HepG2 (cell line): Measurements from ENCODE around the gene ARHGAP26. TPM values are rescaled to one million over a fixed set of nuclear protein-coding genes. Genes with fewer than 3 reads are reported as not detected.

Source experiments
- ATAC-seq: fragments of 200-7000 bp; cut with Tn5 transposase; 3 replicates; pipeline ENCODE4 v1.9.1; 2020; ENCODE audit warnings: mild to moderate bottlenecking, moderate library complexity
- BruUV-seq: library from RNA; stranded (reverse); fragments of 400-500 nt; replicated peaks from 2 replicates; lab custom pipeline; 2021; lab: Mats Ljungman, UMichigan
- CTCF ChIA-PET: fragments of 300-600 bp; formaldehyde crosslinking; extraction: SDS; loops from one replicate; lab custom pipeline; 2021; ENCODE audit warnings: low total read pairs, inconsistent platforms, low intra/inter-chr PET ratio; lab: Yijun Ruan, JAX
- POLR2A ChIA-PET: fragments of 350-600 bp; sonication (Branson Sonifier 250); formaldehyde crosslinking; loops from one replicate; lab custom pipeline; 2020; ENCODE audit warnings: antibody characterized with exemption, inconsistent platforms; lab: Yijun Ruan, JAX
- DNase-seq: peaks from one replicate; pipeline ENCODE4 v3.0.0-alpha.2; 2015; ENCODE audit warnings: low spot score
- FAIRE-seq: peaks from 3 replicates; lab custom pipeline; 2011; peaks lifted over from hg19 to GRCh38; lab: Jason Lieb, UNC
- H2AFZ ChIP-seq: one replicate; pipeline ENCODE4 v1.6.1; 2011; ENCODE audit warnings: low read length, inconsistent platforms
- H3K27ac ChIP-seq: fragments of 300-600 bp; 3 replicates; pipeline ENCODE4 v1.8.0; 2011; ENCODE audit warnings: mixed run types, mild to moderate bottlenecking, mixed read lengths, low read length, inconsistent platforms; ENCODE audit not compliant: insufficient read depth; ENCODE audit errors: extremely low read length
- H3K27me3 ChIP-seq, 2 experiments: fragments of 200-600 bp in 1 of 2; 2 replicates in 1 of 2; 3 replicates in 1 of 2; pipeline versions ENCODE4 v1.6.0 to v1.8.0; 2011; ENCODE audit warnings: low read length in 2 of 2, mild to moderate bottlenecking in 2 of 2, moderate library complexity in 2 of 2, inconsistent platforms in 1 of 2; ENCODE audit not compliant: insufficient read depth in 2 of 2, control insufficient read depth in 1 of 2
- H3K36me3 ChIP-seq, 2 experiments: fragments of 200-600 bp in 1 of 2; replicated peaks in 1 of 2; 2 replicates in 1 of 2; 3 replicates in 1 of 2; pipeline versions ENCODE4 v1.5.1 to v1.8.0; 2011; ENCODE audit warnings: low read length in 2 of 2, inconsistent platforms in 1 of 2; ENCODE audit not compliant: insufficient read depth in 2 of 2, control insufficient read depth in 1 of 2
- H3K4me1 ChIP-seq: 2 replicates; pipeline ENCODE4 v1.5.1; 2012; ENCODE audit warnings: low read length, inconsistent platforms; ENCODE audit not compliant: insufficient read depth
- H3K4me2 ChIP-seq: 2 replicates; pipeline ENCODE4 v1.6.0; 2011; ENCODE audit warnings: low read depth, low read length, inconsistent platforms
- H3K4me3 ChIP-seq, 3 experiments: fragments of 200-600 bp in 1 of 3; sonication (generic), shearing (Covaris generic) in 1 of 3; replicated peaks in 1 of 3; 2 replicates each; pipeline ENCODE4 v1.5.1; 2011 to 2016; ENCODE audit warnings: low read length in 3 of 3, inconsistent platforms in 2 of 3, low read depth in 2 of 3, mild to moderate bottlenecking in 2 of 3, control low read depth in 1 of 3, mixed read lengths in 1 of 3; ENCODE audit not compliant: insufficient read depth in 1 of 3
- H3K79me2 ChIP-seq: one replicate; pipeline ENCODE4 v1.6.1; 2011; ENCODE audit warnings: low read length, inconsistent platforms; ENCODE audit not compliant: insufficient read depth
- H3K9ac ChIP-seq: 2 replicates; pipeline ENCODE4 v1.6.0; 2011; ENCODE audit warnings: mild to moderate bottlenecking, low read depth, low read length, inconsistent platforms; ENCODE audit not compliant: insufficient read depth
- H3K9me3 ChIP-seq: 2 replicates; pipeline ENCODE4 v1.5.1; 2012; ENCODE audit warnings: mild to moderate bottlenecking, low read length
- H4K20me1 ChIP-seq: 2 replicates; pipeline ENCODE4 v1.6.0; 2011; ENCODE audit warnings: inconsistent platforms, mild to moderate bottlenecking, low read length, moderate library complexity; ENCODE audit not compliant: insufficient read depth
- FOSL1 ChIP-seq: sonication (generic); formaldehyde crosslinking; IDR thresholded peaks from 2 replicates; pipeline ENCODE4 v1.9.0; 2021; ENCODE audit warnings: missing genetic modification reagents, borderline replicate concordance
- KMT2B ChIP-seq: IDR thresholded peaks from 2 replicates; pipeline ENCODE4 v1.6.1; 2016; ENCODE audit warnings: missing genetic modification reagents, missing compliant biosample characterization
- MEF2D ChIP-seq: sonication (generic); formaldehyde crosslinking; IDR thresholded peaks from 2 replicates; pipeline ENCODE4 v1.5.1; 2020; ENCODE audit warnings: mild to moderate bottlenecking, missing genetic modification reagents
- MIER2 ChIP-seq: IDR thresholded peaks from 2 replicates; pipeline ENCODE4 v1.6.1; 2016; ENCODE audit warnings: missing biosample characterization, missing genetic modification reagents
- NFATC3 ChIP-seq: sonication (generic); formaldehyde crosslinking; IDR thresholded peaks from 2 replicates; pipeline ENCODE4 v1.5.1; 2020; ENCODE audit warnings: mild to moderate bottlenecking, missing genetic modification reagents
- RNF2 ChIP-seq: fragments of 450-650 bp; conservative IDR thresholded peaks from 2 replicates; pipeline ENCODE4 v1.6.1; 2016; ENCODE audit warnings: low read depth
- RORA ChIP-seq: sonication (generic); formaldehyde crosslinking; IDR thresholded peaks from 2 replicates; pipeline ENCODE4 v1.5.0; 2020; ENCODE audit warnings: mild to moderate bottlenecking, missing genetic modification reagents, moderate library complexity
- SOX6 ChIP-seq, 2 experiments: fragments of 450-650 bp in 1 of 2; sonication (generic) in 1 of 2; formaldehyde crosslinking in 1 of 2; IDR thresholded peaks; 2 replicates each; pipeline versions ENCODE4 v1.4.0 to v1.6.1; 2017 to 2020; ENCODE audit warnings: antibody characterized with exemption in 1 of 2, mild to moderate bottlenecking in 1 of 2, missing genetic modification reagents in 1 of 2
- SUZ12 ChIP-seq: fragments of 150-350 bp; IDR thresholded peaks from 2 replicates; pipeline ENCODE4 v1.6.1; 2014; ENCODE audit warnings: low read depth, low read length
- ZNF292 ChIP-seq: sonication (generic); formaldehyde crosslinking; IDR thresholded peaks from 2 replicates; pipeline ENCODE4 v1.8.1; 2022; ENCODE audit warnings: mild to moderate bottlenecking, low read depth, missing genetic modification reagents, borderline replicate concordance
- ZNF674 ChIP-seq: sonication (generic); formaldehyde crosslinking; IDR thresholded peaks from 2 replicates; pipeline ENCODE4 v1.5.0; 2020; ENCODE audit warnings: low read depth, mild to moderate bottlenecking, missing genetic modification reagents
- ZNF777 ChIP-seq: sonication (generic); formaldehyde crosslinking; IDR thresholded peaks from 2 replicates; pipeline ENCODE4 v1.4.0; 2020; ENCODE audit warnings: missing genetic modification reagents
- WGBS: methylation state at CpG from one replicate; pipeline ENCODE4 v1.1.6; 2017; ENCODE audit warnings: low lambda C conversion rate; 5-methylcytosine and 5-hydroxymethylcytosine counted together
- in situ Hi-C: cut with HindIII; loops from 2 replicates; pipeline ENCODE4 v1.10.0; 2017; ENCODE audit warnings: low pct_unique_long_range_greater_than_20kb; ENCODE audit not compliant: extremely low pct_ligation_motif_present
- intact Hi-C: fragments of 100-400 bp; cut with micrococcal nuclease; formaldehyde crosslinking; loops from one replicate; pipeline ENCODE4 v1.10.0; 2022; ENCODE audit not compliant: unreplicated experiment
- polyA plus RNA-seq, 8 experiments: library from polyadenylated mRNA; depleted of rRNA in 3 of 8; stranded (reverse) in 7 of 8; unstranded in 1 of 8; fragments of >200 nt; fragmentation: Illumina TruSeq in 4 of 8; extraction: Trizol in 4 of 8; gene quantifications; 2 replicates each; pipeline versions ENCODE4 v1.2.1 to v1.2.3, GENCODE V29; 2011 to 2016; ENCODE audit warnings: low read depth in 4 of 8, missing spikeins in 1 of 8, mixed read lengths in 1 of 8; ENCODE audit not compliant: insufficient read depth in 1 of 8
- total RNA-seq, 5 experiments: library from RNA; depleted of rRNA; stranded (reverse); fragments of >200 nt; fragmentation: Illumina TruSeq; extraction: Trizol; gene quantifications; 2 replicates each; pipeline ENCODE4 v1.2.3, GENCODE V29; 2016; ENCODE audit warnings: low read depth in 1 of 5
- TF ChIP-seq, protein P1 (sequence below): IDR thresholded peaks from 2 replicates; pipeline ENCODE4 v1.6.1; 2016; ENCODE audit warnings: control low read depth

The ARHGAP26 gene
- total and polyA plus RNA-seq, 2 of the 13 experiments (the other 11 are each of a cell fraction or from before 2014, with no cell fraction given) = 9.6 to 18.2 TPM

DNA sequence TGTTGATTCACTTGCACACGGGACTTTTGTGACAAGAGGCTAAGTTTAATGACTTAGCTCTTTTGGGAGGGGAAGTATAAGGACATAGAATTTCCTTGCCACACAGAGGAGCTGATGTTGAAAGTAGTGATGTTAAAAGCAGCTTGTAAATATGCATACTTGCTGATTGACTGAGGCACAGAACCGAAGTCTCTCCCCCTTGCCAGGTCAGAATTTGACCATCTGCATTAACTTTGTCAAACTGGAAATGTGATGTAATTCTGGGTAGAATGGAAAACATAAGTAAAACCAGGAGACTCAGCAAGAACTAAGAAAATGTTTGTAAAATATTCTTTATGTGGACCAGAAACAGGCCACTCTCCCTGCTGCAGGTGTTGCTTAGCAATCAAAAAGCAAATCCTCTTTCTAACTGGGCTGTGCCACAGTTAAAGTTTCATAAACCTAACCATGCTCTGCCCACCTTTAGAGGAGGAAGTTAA lies 349.2 kb downstream of the ARHGAP26 start:
- no peak overlapping the region for H2AFZ ChIP-seq
- intact Hi-C loops (no loop called here), in situ Hi-C loops (no loop called here)
- BruUV-seq = no TSS peak
- CTCF ChIA-PET = no interaction called here
- H3K4me3 ChIP-seq = no peak overlapping the region
- H3K4me2 ChIP-seq = no peak overlapping the region
- POLR2A ChIA-PET = no interaction called here
- H3K4me1 ChIP-seq = peaks cover 9% of the 10 kb centered on the region
- H3K27ac ChIP-seq = no peak overlapping the region
- no peak for ATAC-seq
- no peaks in the 10 kb centered on the region for H3K9me3 ChIP-seq
- H3K9ac ChIP-seq = no peak overlapping the region
- H4K20me1 ChIP-seq = no peaks in the 10 kb centered on the region
- no peak for FAIRE-seq
- no peak for DNase-seq
- no peaks in the 10 kb centered on the region for H3K79me2 ChIP-seq
- peaks cover 0 to 9% of the 10 kb centered on the region in 2 experiments; a peak in 1 of 5 replicates for H3K36me3 ChIP-seq
- H3K27me3 ChIP-seq = no peaks in the 10 kb centered on the region
- WGBS = 86% methylated on average over 2 of the region's 2 CpGs
- TF ChIP-seq RNF2 (no peak), KMT2B (CRISPR knock-in tag) (no peak), ZNF292 (no peak), MEF2D (CRISPR knock-in tag) (no peak), SOX6 (IDR thresholded peaks at IDR 0.05) (no peak), SOX6 (CRISPR knock-in tag; IDR thresholded peaks at IDR 0.05) (no peak), FOSL1 (CRISPR knock-in tag) (no peak)

DNA sequence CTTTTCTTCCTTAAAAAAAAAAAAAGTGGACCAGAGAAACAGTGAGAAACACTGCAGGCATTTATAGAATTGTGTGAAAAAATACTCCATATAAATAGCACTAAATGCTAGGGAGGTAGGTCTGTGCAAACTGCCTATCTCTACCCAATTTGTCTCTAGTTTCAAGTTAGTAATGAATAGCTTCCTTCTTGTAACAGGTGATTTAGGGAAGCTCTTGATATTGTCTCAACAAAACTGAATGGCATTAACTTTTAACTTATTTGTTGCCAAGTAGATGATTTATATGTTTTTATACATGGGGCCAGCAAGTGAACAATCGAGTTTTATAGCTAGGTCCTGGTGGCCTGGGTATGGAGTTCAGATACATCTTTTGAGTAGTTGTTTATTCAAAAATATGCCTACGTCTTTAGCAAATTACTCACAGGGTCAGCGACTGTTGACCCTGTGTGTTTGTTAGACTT lies 349.7 kb downstream of the ARHGAP26 start:
- Histone ChIP-seq H3K36me3 (peaks cover 0 to 9% of the 10 kb centered on the region in 2 experiments; a peak in 2 of 5 replicates), H3K4me2 (no peak overlapping the region), H2AFZ (no peak overlapping the region), H3K4me3 (no peak overlapping the region), H3K27ac (no peak overlapping the region), H3K4me1 (peaks cover 13% of the 10 kb centered on the region), H3K79me2 (no peaks in the 10 kb centered on the region), H3K9me3 (no peaks in the 10 kb centered on the region), H3K27me3 (no peaks in the 10 kb centered on the region), H3K9ac (no peak overlapping the region), H4K20me1 (no peaks in the 10 kb centered on the region)
- no peak for DNase-seq
- no peak for ATAC-seq
- no peak for FAIRE-seq
- in situ Hi-C loops = no loop called here
- POLR2A ChIA-PET = no interaction called here
- BruUV-seq = no TSS peak
- intact Hi-C loops = no loop called here
- CTCF ChIA-PET = no interaction called here
- TF ChIP-seq SUZ12 = no peak
- TF ChIP-seq NFATC3 (CRISPR knock-in tag) = no peak
- TF ChIP-seq ZNF674 (CRISPR knock-in tag) = no peak
- TF ChIP-seq, protein P1, sequence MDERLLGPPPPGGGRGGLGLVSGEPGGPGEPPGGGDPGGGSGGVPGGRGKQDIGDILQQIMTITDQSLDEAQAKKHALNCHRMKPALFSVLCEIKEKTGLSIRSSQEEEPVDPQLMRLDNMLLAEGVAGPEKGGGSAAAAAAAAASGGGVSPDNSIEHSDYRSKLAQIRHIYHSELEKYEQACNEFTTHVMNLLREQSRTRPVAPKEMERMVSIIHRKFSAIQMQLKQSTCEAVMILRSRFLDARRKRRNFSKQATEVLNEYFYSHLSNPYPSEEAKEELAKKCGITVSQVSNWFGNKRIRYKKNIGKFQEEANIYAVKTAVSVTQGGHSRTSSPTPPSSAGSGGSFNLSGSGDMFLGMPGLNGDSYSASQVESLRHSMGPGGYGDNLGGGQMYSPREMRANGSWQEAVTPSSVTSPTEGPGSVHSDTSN (CRISPR knock-in tag) = no peak
- no peak for TF ChIP-seq ZNF777 (CRISPR knock-in tag)
- TF ChIP-seq MIER2 (CRISPR knock-in tag) = no peak
- TF ChIP-seq RORA (CRISPR knock-in tag) = no peak
- WGBS = 92% methylated on average over 3 of the region's 3 CpGs
